PC-3 (cell line): Measurements from ENCODE around the gene DLGAP5. TPM values are rescaled to one million over a fixed set of nuclear protein-coding genes. Genes with fewer than 3 reads are reported as not detected.

Experiments
- ATAC-seq: fragments of 200-7000 bp; cut with Tn5 transposase; 2 replicates; pipeline ENCODE4 v1.9.1; 2020; ENCODE audit warnings: mild to moderate bottlenecking, moderate library complexity
- BruUV-seq: library from RNA; stranded (reverse); fragments of 400-500 nt; replicated peaks from 2 replicates; lab custom pipeline; 2021; lab: Mats Ljungman, UMichigan
- CTCF ChIA-PET: fragments of 300-600 bp; sonication (Branson Sonifier 250); formaldehyde crosslinking; loops from one replicate; lab custom pipeline; 2022; ENCODE audit warnings: antibody characterized with exemption; lab: Charles Lee
- POLR2A ChIA-PET: fragments of 300-600 bp; sonication (Branson Sonifier 250); formaldehyde crosslinking; loops from one replicate; lab custom pipeline; 2022; ENCODE audit warnings: antibody characterized with exemption; ENCODE audit not compliant: unreplicated experiment; lab: Charles Lee
- DNase-seq: peaks from one replicate; pipeline ENCODE4 v3.0.0-alpha.2; 2015
- H2AFZ ChIP-seq: fragments of 300-600 bp; sonication (generic); 2 replicates; pipeline ENCODE4 v1.6.0; 2016; ENCODE audit warnings: antibody characterized with exemption, low read length
- H3F3A ChIP-seq: fragments of 300-600 bp; sonication (generic); one replicate; pipeline ENCODE4 v1.6.0; 2017; ENCODE audit warnings: antibody characterized with exemption, low read length, control low read depth, mild to moderate bottlenecking; ENCODE audit not compliant: unreplicated experiment
- H3K27ac ChIP-seq: fragments of 300-600 bp; sonication (generic); 2 replicates; pipeline ENCODE4 v1.5.1; 2016; ENCODE audit warnings: mild to moderate bottlenecking, low read length
- H3K27me3 ChIP-seq: fragments of 300-600 bp; sonication (generic); 2 replicates; pipeline ENCODE4 v1.6.1; 2016; ENCODE audit warnings: low read length, mixed read lengths
- H3K36me3 ChIP-seq: fragments of 300-600 bp; sonication (generic); 2 replicates; pipeline ENCODE4 v1.6.1; 2016; ENCODE audit warnings: low read depth, mixed run types, low read length, mixed read lengths
- H3K4me1 ChIP-seq: fragments of 300-600 bp; sonication (generic); 2 replicates; pipeline ENCODE4 v1.5.1; 2016; ENCODE audit warnings: low read length; ENCODE audit not compliant: insufficient read depth
- H3K4me2 ChIP-seq: fragments of 300-600 bp; sonication (generic); 2 replicates; pipeline ENCODE4 v1.6.0; 2016; ENCODE audit warnings: low read length
- H3K4me3 ChIP-seq: fragments of 300-600 bp; sonication (generic); 2 replicates; pipeline ENCODE4 v1.5.1; 2016; ENCODE audit warnings: mild to moderate bottlenecking, low read length, mixed read lengths
- H3K79me2 ChIP-seq: fragments of 300-600 bp; sonication (generic); 2 replicates; pipeline ENCODE4 v1.6.1; 2017; ENCODE audit warnings: low read length, mixed read lengths
- H3K9ac ChIP-seq: fragments of 300-600 bp; sonication (generic); 2 replicates; pipeline ENCODE4 v1.6.0; 2016; ENCODE audit warnings: mild to moderate bottlenecking, low read length
- H3K9me2 ChIP-seq: fragments of 300-600 bp; sonication (generic); replicated peaks from 2 replicates; pipeline ENCODE4 v1.6.1; 2016; ENCODE audit warnings: mixed run types, low read length, mixed read lengths
- H3K9me3 ChIP-seq: fragments of 300-600 bp; sonication (generic); 2 replicates; pipeline ENCODE4 v1.6.1; 2016; ENCODE audit warnings: low read length, mixed read lengths
- H4K20me1 ChIP-seq: fragments of 300-600 bp; sonication (generic); 2 replicates; pipeline ENCODE4 v1.6.1; 2016; ENCODE audit warnings: low read length, mixed read lengths
- CTCF ChIP-seq: fragments of 300-600 bp; sonication (generic); conservative IDR thresholded peaks from 2 replicates; pipeline ENCODE4 v1.5.1; 2017; ENCODE audit warnings: antibody characterized with exemption, low read depth, mild to moderate bottlenecking, low read length
- EZH2 ChIP-seq: fragments of 300-600 bp; sonication (generic); IDR thresholded peaks from one replicate; pipeline ENCODE4 v1.6.1; 2017; ENCODE audit warnings: antibody characterized with exemption, mild to moderate bottlenecking, low read length; ENCODE audit not compliant: unreplicated experiment
- EZH2phosphoT487 ChIP-seq: fragments of 300-600 bp; sonication (generic); IDR thresholded peaks from 2 replicates; pipeline ENCODE4 v1.6.1; 2018; ENCODE audit warnings: mild to moderate bottlenecking, antibody characterized with exemption, low read length, borderline replicate concordance
- intact Hi-C: fragments of 100-400 bp; cut with micrococcal nuclease; formaldehyde crosslinking; loops from 2 replicates; pipeline ENCODE4 v1.9.0; 2023
- total RNA-seq: library from RNA; depleted of rRNA; stranded (reverse); fragments of >200 nt; gene quantifications from 2 replicates; pipeline ENCODE4 v1.2.3, GENCODE V29; 2014

The DLGAP5 gene
- total RNA-seq, 1 experiment from 2014 or later: 97.9 TPM

GRCh38 chr14:55239320-55239719 lies 47.9 kb upstream of the DLGAP5 start:
- H3K9me2 ChIP-seq: no peaks in the 10 kb centered on the region
- no TSS peak for BruUV-seq
- ChIA-PET POLR2A (no interaction called here), CTCF (no interaction called here)
- TF ChIP-seq EZH2phosphoT487 (no peak), CTCF (no peak), EZH2 (no peak)
- no peak overlapping the region for H3K4me3 ChIP-seq
- no peak overlapping the region for H3K9ac ChIP-seq
- no peaks in the 10 kb centered on the region for H3K4me1 ChIP-seq
- no peak overlapping the region for H3K27ac ChIP-seq
- no peaks in the 10 kb centered on the region for H3F3A ChIP-seq
- no peaks in the 10 kb centered on the region for H3K79me2 ChIP-seq
- intact Hi-C loops: no loop called here
- no peak overlapping the region for H2AFZ ChIP-seq
- no peak for DNase-seq
- no peak overlapping the region for H3K4me2 ChIP-seq
- H3K36me3 ChIP-seq: no peaks in the 10 kb centered on the region
- peaks cover 8% of the 10 kb centered on the region for H3K27me3 ChIP-seq
- H3K9me3 ChIP-seq: no peaks in the 10 kb centered on the region
- H4K20me1 ChIP-seq: no peaks in the 10 kb centered on the region
- ATAC-seq: no peak

- no peak for ATAC-seq
Observed at GRCh38 chr14:55238019-55238680, 46.8 kb upstream of the DLGAP5 start.

More at GRCh38 chr14:55238019-55238680, 46.8 kb upstream of the DLGAP5 start:
- no peaks in the 10 kb centered on the region for H3K9me2 ChIP-seq
- POLR2A ChIA-PET: no interaction called here
- no peak overlapping the region for H2AFZ ChIP-seq
- no peaks in the 10 kb centered on the region for H3K36me3 ChIP-seq
- no TSS peak for BruUV-seq
- intact Hi-C loops: no loop called here
- H3K9me3 ChIP-seq: no peaks in the 10 kb centered on the region
- H4K20me1 ChIP-seq: no peaks in the 10 kb centered on the region
- peaks cover 19% of the 10 kb centered on the region for H3K27me3 ChIP-seq
- H3K4me1 ChIP-seq: no peaks in the 10 kb centered on the region
- no peaks in the 10 kb centered on the region for H3K79me2 ChIP-seq
- no peak overlapping the region for H3K9ac ChIP-seq
- no peaks in the 10 kb centered on the region for H3F3A ChIP-seq
- no peak overlapping the region for H3K27ac ChIP-seq
- TF ChIP-seq EZH2phosphoT487: no peak
- TF ChIP-seq EZH2: no peak
- TF ChIP-seq CTCF: no peak
- H3K4me3 ChIP-seq: no peak overlapping the region
- H3K4me2 ChIP-seq: no peak overlapping the region
- CTCF ChIA-PET: no interaction called here
- DNase-seq: no peak
